ENCODE measurements around the gene ZMYND19.

- TF ChIP-seq CTCF (IDR thresholded peaks at IDR 0.05; ENCODE audit: low read length) = no peak
- no peak for TF ChIP-seq EZH2 (optimal IDR thresholded peaks at IDR 0.05; ENCODE audit: low read depth, low read length)
- TF ChIP-seq EZH2phosphoT487 (IDR thresholded peaks at IDR 0.05; ENCODE audit: low read length) = no peak
Observed at GRCh38 chr9:137542486-137542885, 47.8 kb downstream of the ZMYND19 start.

Measured in MM.1S (cell line).